Esophagus (tissue), 2 donors: ENCODE measurements around the gene GPD1L. TPM values are rescaled to one million over a fixed set of nuclear protein-coding genes. Genes with fewer than 3 reads are reported as not detected.

Experiments used
- H3K27ac ChIP-seq, 2 donors: one replicate each; pipeline ENCODE4 v1.5.1; 2013; ENCODE audit warnings: low read depth in 2 of 2, mild to moderate bottlenecking in 2 of 2, inconsistent platforms in 1 of 2, low read length in 1 of 2, moderate library complexity in 1 of 2
- H3K27me3 ChIP-seq, 2 donors: one replicate each; pipeline ENCODE4 v1.6.1; 2013; ENCODE audit warnings: low read length in 2 of 2, control low read depth in 1 of 2, mild to moderate bottlenecking in 1 of 2; ENCODE audit not compliant: insufficient read depth in 2 of 2, control insufficient read depth in 1 of 2
- H3K36me3 ChIP-seq, 2 donors: one replicate each; pipeline ENCODE4 v1.6.1; 2013; ENCODE audit warnings: low read length in 1 of 2; ENCODE audit not compliant: control insufficient read depth in 2 of 2, insufficient read depth in 2 of 2
- H3K4me1 ChIP-seq, 2 donors: one replicate each; pipeline ENCODE4 v1.6.1; 2013; ENCODE audit warnings: low read length in 1 of 2; ENCODE audit not compliant: control insufficient read depth in 2 of 2, insufficient read depth in 2 of 2
- H3K4me3 ChIP-seq, 2 donors: one replicate each; pipeline ENCODE4 v1.5.1; 2013; ENCODE audit warnings: low read length in 2 of 2, mild to moderate bottlenecking in 2 of 2, low read depth in 1 of 2, moderate library complexity in 1 of 2
- H3K9me3 ChIP-seq, 2 donors: one replicate each; pipeline ENCODE4 v1.6.1; 2013; ENCODE audit warnings: mild to moderate bottlenecking in 2 of 2, low read depth in 1 of 2, low read length in 1 of 2, moderate library complexity in 1 of 2; ENCODE audit not compliant: control insufficient read depth in 2 of 2, insufficient read depth in 1 of 2
- WGBS, 2 donors: extraction: QIAGEN DNeasy Blood & Tissue Kit; methylation state at CpG; one replicate each; pipeline ENCODE4 v1.1.7; 2013; 5-methylcytosine and 5-hydroxymethylcytosine counted together
- polyA plus RNA-seq, 2 donors: library from polyadenylated mRNA; stranded (reverse); fragments of 200-250 nt; gene quantifications; one replicate each; pipeline ENCODE4 v1.2.3, GENCODE V29; 2013
- donor health status: healthy with polysubstance abuse.
- donor health status: Bipolar disorder and iron deficiency.

GPD1L gene
- polyA plus RNA-seq, 2 donors: 21.5 to 22.4 TPM

DNA sequence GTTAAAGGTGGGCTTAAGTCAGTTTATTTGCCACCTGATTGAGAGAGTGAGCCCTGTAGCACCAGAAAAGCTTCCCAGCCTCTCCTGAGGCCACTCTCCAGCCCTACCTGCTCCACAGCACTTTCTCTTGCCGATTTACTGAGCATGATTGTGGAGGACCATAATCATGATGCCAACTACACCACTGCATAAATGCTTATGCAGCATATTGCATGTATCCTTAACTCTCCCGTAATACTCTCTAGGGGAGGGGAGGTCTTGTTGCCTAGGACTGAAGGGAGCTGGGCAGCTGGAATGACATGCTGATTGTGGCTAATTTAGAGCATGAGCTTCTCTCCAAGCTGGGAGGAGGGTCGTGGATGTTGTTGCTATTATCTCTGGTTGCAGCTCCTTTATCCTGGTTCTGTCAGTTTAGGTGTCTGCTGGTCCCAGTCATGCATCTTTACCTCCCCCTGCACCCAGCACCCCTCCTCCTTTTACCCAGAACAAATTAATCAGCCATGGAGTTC is 54.3 kb downstream of the GPD1L start:
- no peaks in the 10 kb centered on the region for H3K27me3 ChIP-seq
- H3K36me3 ChIP-seq: peaks cover 4 to 26% of the 10 kb centered on the region in 2 donors
- WGBS, 2 donors: 75 to 79% methylated on average over 3 of the region's 3 CpGs
- H3K4me1 ChIP-seq: no peaks in the 10 kb centered on the region
- no peak overlapping the region for H3K27ac ChIP-seq
- H3K9me3 ChIP-seq: no peaks in the 10 kb centered on the region
- H3K4me3 ChIP-seq: no peak overlapping the region

DNA sequence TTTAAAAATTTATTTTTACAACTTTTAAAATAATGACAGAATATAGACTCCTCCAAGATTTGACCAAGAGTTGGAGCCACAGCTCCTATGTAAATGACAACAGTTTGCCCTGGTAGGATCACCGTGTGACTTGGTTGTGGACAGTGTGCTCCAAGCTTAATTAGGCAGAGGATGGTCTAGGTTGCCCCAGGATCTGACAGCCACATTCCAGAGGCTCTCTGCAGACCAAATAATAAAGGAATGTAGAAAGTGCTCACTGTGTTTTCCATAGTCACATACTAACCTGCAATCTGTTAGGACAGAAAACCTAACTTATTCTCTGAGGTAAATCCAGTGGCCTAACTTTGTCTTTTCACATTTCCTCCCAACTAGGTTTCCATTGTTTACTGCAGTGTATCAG is 59.0 kb downstream of the GPD1L start:
- Histone ChIP-seq H3K27me3 (no peaks in the 10 kb centered on the region), H3K27ac (no peak overlapping the region), H3K36me3 (peaks cover 5 to 23% of the 10 kb centered on the region in 2 donors), H3K4me3 (no peak overlapping the region), H3K9me3 (no peaks in the 10 kb centered on the region), H3K4me1 (no peaks in the 10 kb centered on the region)
- 82 to 90% methylated on average over 1 of the region's 1 CpG for WGBS, 2 donors

DNA sequence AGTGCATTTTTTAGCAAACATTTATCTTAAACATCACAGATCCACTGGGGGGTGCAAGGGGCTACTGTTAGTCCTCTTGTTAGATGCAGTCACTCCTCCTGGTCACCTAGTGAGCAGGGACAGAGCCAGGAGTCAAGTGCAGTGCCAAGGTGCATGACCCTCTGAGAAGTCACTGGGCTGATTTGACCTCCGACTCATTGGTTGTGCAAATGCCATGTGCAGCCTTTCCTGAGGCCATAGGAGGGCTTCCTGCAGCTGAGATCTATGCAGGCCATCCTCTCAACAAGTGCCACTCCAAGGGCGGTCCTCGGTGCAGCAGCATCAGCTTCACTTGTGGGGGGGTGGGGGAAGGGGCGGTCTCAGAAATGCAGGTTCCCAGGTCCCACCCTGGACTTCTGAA is 60.2 kb downstream of the GPD1L start:
- Histone ChIP-seq H3K27me3 (no peaks in the 10 kb centered on the region), H3K4me1 (no peaks in the 10 kb centered on the region), H3K9me3 (no peaks in the 10 kb centered on the region), H3K36me3 (peaks cover 5 to 16% of the 10 kb centered on the region in 2 donors), H3K4me3 (no peak overlapping the region), H3K27ac (no peak overlapping the region)
- 96 to 100% methylated on average over 4 of the region's 4 CpGs for WGBS, 2 donors

DNA sequence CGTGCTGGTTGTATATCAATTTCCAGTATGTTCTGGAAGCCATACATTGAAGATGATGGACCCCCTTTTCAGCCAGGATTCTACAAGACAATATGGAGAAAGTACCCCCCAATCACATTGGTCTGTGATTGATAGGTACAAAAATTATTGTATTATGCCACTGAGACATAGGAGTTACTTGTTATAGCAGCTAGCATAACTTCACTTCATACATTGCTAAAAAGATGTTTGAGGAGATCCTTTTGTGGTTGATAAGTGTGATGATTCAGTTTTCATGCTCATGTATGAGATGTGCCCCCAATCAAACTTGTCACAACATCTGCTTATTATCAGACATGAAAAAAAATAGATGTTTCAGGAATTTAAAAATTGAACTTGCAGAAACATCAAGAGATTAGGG is 66.0 kb downstream of the GPD1L start:
- Histone ChIP-seq H3K27me3 (no peaks in the 10 kb centered on the region), H3K36me3 (no peaks in the 10 kb centered on the region), H3K27ac (no peak overlapping the region), H3K4me1 (no peaks in the 10 kb centered on the region), H3K9me3 (no peaks in the 10 kb centered on the region), H3K4me3 (no peak overlapping the region)
- 97 to 100% methylated on average over 1 of the region's 1 CpG for WGBS, 2 donors

DNA sequence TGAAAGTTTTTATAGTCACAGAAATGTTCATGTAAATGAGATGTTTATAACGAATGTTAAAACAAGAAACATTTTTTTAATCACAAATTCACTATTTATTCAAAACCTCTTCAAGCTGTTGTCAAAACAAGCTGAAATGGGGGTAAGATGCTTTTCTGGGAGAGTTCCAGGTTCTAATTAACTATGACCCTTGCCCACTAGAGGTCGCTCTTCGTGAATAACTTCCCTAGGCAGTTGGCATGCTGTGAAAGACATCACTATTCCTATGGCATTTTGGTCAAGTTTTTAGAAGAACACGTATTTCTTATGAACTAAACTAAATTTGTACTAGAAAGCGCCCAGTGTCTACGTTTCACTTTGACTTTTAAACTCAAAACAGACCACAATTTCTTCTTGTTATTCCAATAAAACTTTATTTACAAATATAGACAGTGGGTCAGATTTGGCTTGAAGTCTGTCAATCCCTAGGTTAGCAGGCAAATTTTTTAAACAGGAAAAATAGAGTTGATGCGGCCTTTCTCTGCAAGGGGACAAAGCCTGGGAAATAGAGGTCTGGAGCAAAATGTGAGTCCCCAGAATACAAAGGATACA is 69.3 kb downstream of the GPD1L start:
- H3K4me1 ChIP-seq: no peaks in the 10 kb centered on the region
- 43% methylated on average over 7 of the region's 7 CpGs for WGBS, 2 donors

DNA sequence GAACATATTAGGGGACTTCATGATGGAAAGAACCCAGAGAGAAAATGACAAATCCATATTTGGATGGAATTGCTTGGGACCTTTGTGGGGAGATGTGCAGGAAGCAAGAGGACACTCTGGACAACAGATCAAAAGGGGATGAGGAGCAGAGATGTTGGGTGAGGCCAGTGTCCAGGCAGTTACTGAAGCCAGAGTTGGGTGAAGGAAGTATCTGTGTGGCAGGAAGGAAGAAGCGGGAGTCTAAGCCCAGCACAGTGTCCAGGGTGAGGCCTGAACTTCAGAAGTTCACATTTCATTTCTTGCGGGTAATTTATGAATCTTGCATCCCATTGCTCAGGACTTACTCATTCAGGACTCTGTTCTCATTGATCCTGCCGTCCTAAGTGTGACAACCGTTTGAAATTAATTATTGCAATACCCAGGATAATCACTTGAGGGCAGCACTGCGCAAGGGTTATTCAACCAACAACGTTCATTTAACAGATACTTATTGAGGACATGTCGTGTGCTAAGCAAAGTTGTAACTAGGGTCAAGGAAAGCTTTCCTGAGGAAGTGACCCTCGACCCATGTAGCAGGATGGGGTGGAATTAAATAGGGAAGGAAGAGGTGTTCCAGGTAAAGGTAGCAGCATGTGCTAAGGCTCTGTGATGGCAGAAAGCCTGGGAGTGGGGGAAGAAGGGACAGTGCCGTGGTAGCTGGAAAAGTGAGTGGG is 70.7 kb downstream of the GPD1L start:
- Histone ChIP-seq H3K9me3 (no peaks in the 10 kb centered on the region), H3K27ac (no peak overlapping the region), H3K27me3 (no peaks in the 10 kb centered on the region), H3K36me3 (no peaks in the 10 kb centered on the region), H3K4me1 (no peaks in the 10 kb centered on the region), H3K4me3 (no peak overlapping the region)
- WGBS, 2 donors: 16 to 17% methylated on average over 9 of the region's 9 CpGs

More for the DNA sequence above, 69.3 kb downstream of the GPD1L start:
- Histone ChIP-seq H3K36me3 (no peaks in the 10 kb centered on the region), H3K27me3 (no peaks in the 10 kb centered on the region), H3K9me3 (no peaks in the 10 kb centered on the region), H3K27ac (no peak overlapping the region), H3K4me3 (no peak overlapping the region)

DNA sequence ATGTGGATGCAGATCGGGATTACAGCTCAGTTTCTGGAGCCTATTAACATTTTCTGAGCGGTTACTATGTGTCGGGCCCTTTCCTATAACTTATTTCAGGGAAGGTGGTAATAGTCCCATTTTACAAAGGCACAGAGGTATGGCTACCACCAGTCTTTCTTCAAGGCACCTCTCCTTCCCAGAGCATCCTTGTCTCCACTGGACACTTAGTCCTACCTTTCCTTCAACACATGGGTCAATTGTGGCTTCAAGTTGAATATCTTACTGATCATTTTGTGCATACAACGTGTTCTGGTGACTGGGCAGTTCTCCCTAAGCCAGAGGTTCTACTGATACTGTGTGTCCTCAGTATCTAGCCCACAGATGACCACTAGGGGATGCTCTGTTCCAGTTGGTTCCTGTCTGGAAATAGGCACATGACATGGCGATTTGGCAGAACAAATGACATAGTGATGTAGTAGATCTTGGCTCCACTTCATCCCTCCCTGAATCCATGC is 71.3 kb downstream of the GPD1L start:
- WGBS, 2 donors: 30 to 51% methylated on average over 5 of the region's 5 CpGs
- Histone ChIP-seq H3K27ac (no peak overlapping the region), H3K27me3 (no peaks in the 10 kb centered on the region), H3K36me3 (no peaks in the 10 kb centered on the region), H3K4me1 (no peaks in the 10 kb centered on the region), H3K9me3 (no peaks in the 10 kb centered on the region), H3K4me3 (no peak overlapping the region)

DNA sequence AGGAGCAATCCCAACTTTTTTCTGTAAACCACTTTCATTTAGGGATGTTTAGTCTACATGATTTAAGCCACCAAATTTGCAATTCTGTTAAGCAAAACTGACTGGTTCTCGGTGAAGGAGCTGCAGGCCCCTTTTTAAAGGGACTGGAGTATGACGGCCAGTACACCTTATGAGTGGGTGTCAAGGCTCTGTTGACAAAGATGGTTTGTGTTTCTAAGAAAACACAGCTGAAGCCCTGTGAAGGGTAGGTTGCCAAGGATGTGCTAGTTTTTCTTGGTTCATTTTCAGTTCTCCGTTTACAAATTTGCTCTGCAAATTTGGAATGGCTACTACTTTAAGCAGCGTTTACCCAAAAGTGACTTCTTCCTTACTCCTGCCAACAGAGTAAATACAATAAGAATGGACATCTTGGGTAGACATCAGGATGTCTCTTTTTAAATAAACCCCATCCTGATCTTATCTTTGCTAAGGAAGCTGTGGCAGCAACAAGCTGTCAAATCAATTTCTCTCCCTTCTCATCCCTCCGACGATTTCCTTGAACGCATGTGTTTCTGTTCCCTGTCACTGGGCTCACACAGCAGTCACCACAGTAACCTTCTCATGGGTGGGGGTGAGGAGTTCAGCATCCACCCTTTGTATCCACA is 73.8 kb downstream of the GPD1L start:
- H3K27ac ChIP-seq: no peak overlapping the region
- H3K4me1 ChIP-seq: no peaks in the 10 kb centered on the region

DNA sequence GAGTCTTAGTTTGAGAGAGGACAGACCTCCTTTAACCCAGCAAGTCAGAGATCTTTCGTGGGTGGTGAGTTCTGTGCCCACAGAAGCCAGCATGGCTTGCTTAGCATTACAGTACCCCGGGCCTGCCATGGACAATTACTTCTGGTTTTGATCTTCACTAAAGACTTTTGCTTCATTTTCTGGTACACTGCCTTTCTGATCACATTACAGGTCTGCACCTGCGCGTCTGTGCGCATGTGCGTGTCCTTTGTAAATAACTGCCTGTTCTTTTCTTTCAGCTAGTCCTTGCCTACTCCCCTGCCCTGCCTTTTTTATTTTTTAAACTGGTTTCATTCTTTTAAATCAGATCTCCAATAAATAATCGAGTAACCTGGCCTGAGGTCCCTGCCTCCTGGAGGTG is 74.9 kb downstream of the GPD1L start:
- Histone ChIP-seq H3K27ac (no peak overlapping the region), H3K4me3 (no peak overlapping the region), H3K9me3 (no peaks in the 10 kb centered on the region), H3K27me3 (no peaks in the 10 kb centered on the region), H3K36me3 (no peaks in the 10 kb centered on the region), H3K4me1 (no peaks in the 10 kb centered on the region)
- WGBS, 2 donors: 48 to 66% methylated on average over 7 of the region's 7 CpGs

More for the DNA sequence above, 73.8 kb downstream of the GPD1L start:
- 66% methylated on average over 7 of the region's 7 CpGs for WGBS, 2 donors
- Histone ChIP-seq H3K4me3 (no peak overlapping the region), H3K36me3 (no peaks in the 10 kb centered on the region), H3K27me3 (no peaks in the 10 kb centered on the region), H3K9me3 (no peaks in the 10 kb centered on the region)
